Fibroblast of the aortic adventitia (primary cell): ENCODE results near the gene SMU1. TPM values are rescaled to one million over a fixed set of nuclear protein-coding genes. Genes with fewer than 3 reads are reported as not detected.
"Not testable (repeated sequence)": the region's sequence is repeated elsewhere in the genome, so short reads cannot be mapped to it uniquely, and the experiment has no call there.

Source experiments
- DNase-seq: peaks from one replicate; pipeline ENCODE4 v3.0.0-alpha.2; 2010; ENCODE audit warnings: low read depth
- H3K4me3 ChIP-seq: 2 replicates; pipeline ENCODE4 v1.5.1; 2011; ENCODE audit warnings: low read depth, mild to moderate bottlenecking, control low read depth, low read length, moderate library complexity
- CTCF ChIP-seq: IDR thresholded peaks from 2 replicates; pipeline ENCODE4 v1.5.1; 2011; ENCODE audit warnings: mild to moderate bottlenecking, low read length, control low read depth, inconsistent platforms; ENCODE audit not compliant: insufficient read depth
- total RNA-seq: library from RNA; depleted of rRNA; stranded (reverse); fragments of >200 nt; gene quantifications from 2 replicates; pipeline ENCODE4 v1.2.3, GENCODE V29; 2012; ENCODE audit warnings: low replicate concordance

SMU1 gene
- total RNA-seq, 1 donor = 29.4 TPM

GRCh38 chr9:33007755-33008154, 68.7 kb downstream of the SMU1 start:
- no peak for TF ChIP-seq CTCF
- H3K4me3 ChIP-seq = no peak overlapping the region
- no peak for DNase-seq

GRCh38 chr9:33005335-33005734, 71.1 kb downstream of the SMU1 start:
- not testable (repeated sequence) for H3K4me3 ChIP-seq, DNase-seq

GRCh38 chr9:33000682-33001055, 75.8 kb downstream of the SMU1 start:
- peak; percentile 29 for DNase-seq
- peak overlapping the region; percentile 99 for H3K4me3 ChIP-seq

- no peak for TF ChIP-seq CTCF
- peak; percentile 10 for DNase-seq
- no peak overlapping the region for H3K4me3 ChIP-seq
Observed at GRCh38 chr9:32992595-32993238, 83.8 kb downstream of the SMU1 start.

DNA sequence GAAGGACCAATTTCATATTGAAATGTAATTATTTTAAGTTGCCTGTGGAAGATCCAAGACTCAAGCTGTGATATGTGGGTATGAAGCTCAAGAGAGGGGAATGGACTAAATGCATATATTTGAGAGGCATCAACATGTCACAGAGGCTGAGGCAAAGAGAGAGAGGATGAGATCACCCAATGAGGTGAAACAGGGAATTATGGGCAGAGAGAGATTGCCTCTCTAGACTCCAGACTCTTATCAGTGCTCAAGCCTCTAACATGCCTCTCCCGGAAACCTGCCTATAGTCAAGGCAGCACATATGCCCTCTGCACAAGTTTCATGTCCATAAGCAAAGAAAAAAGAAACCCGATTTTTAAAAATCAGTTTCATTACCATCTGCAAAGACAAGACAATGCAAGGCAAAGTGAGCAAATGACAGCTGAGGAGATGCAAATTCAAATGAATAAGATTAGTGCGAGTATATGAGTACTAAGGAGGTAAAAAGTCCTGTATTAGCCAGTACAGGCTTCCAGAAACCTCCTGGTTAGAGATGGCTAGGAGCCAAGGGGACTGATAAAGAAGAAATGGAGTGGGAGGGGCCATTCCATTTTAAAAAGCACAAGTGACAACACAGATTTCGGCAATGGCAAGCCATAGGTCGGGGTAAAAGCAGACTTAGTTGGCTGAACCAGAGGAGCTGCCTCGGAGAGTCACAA, 84.4 kb downstream of the SMU1 start:
- H3K4me3 ChIP-seq = no peak overlapping the region
- DNase-seq = peak; percentile 49
- no peak for TF ChIP-seq CTCF

Other genes with a start within 250 kb of the SMU1 start
- 30.5 and 34.1 TPM in 2 replicates for gene APTX, start 75.0 kb downstream of the SMU1 start, total RNA-seq
- 104 and 142 TPM in 2 replicates for gene DNAJA1, start 51.4 kb downstream of the SMU1 start, total RNA-seq
- gene B4GALT1, start 90.7 kb upstream of the SMU1 start, total RNA-seq = 40.9 and 41.0 TPM in 2 replicates
- not detected in 2 replicates for gene SPINK4, start 163.5 kb upstream of the SMU1 start, total RNA-seq
- 54.1 and 180 TPM in 2 replicates for gene BAG1, start 188.0 kb upstream of the SMU1 start, total RNA-seq
- gene CHMP5, start 188.4 kb upstream of the SMU1 start, total RNA-seq = 79.0 and 87.4 TPM in 2 replicates
- 27.5 and 37.2 TPM in 2 replicates for gene NFX1, start 213.8 kb upstream of the SMU1 start, total RNA-seq